IMR-90 (cell line): ENCODE results near the gene PLA2G10. TPM values are rescaled to one million over a fixed set of nuclear protein-coding genes. Genes with fewer than 3 reads are reported as not detected.
"Not testable (repeated sequence)": the region's sequence is repeated elsewhere in the genome, so short reads cannot be mapped to it uniquely, and the experiment has no call there.

Experiments used
- ATAC-seq: fragments of 200-7000 bp; cut with Tn5 transposase; 2 replicates; pipeline ENCODE4 v1.9.1; 2020; ENCODE audit warnings: low read depth, mild to moderate bottlenecking, moderate library complexity
- BruUV-seq: library from RNA; stranded (reverse); fragments of 400-500 nt; replicated peaks from 2 replicates; lab custom pipeline; 2021; lab: Mats Ljungman, UMichigan
- CTCF ChIA-PET: fragments of 300-600 bp; formaldehyde crosslinking; extraction: SDS; loops from one replicate; lab custom pipeline; 2021; ENCODE audit warnings: antibody characterized with exemption; lab: Yijun Ruan, JAX
- POLR2A ChIA-PET: fragments of 300-600 bp; sonication (Branson Sonifier 250); formaldehyde crosslinking; loops from one replicate; lab custom pipeline; 2022; ENCODE audit warnings: antibody characterized with exemption; ENCODE audit not compliant: unreplicated experiment; lab: Charles Lee
- DNase-seq: peaks from one replicate; pipeline ENCODE4 v3.0.0; 2013
- H2AFZ ChIP-seq: replicated peaks from 2 replicates; pipeline ENCODE3; 2013; ENCODE audit warnings: low read length, mild to moderate bottlenecking; ENCODE audit not compliant: poor library complexity
- H2AK5ac ChIP-seq: 2 replicates; pipeline ENCODE4 v1.6.1; 2013; ENCODE audit warnings: low read depth, low read length, inconsistent platforms
- H2AK9ac ChIP-seq: replicated peaks from 2 replicates; pipeline ENCODE3; 2013; ENCODE audit warnings: mild to moderate bottlenecking, low read depth, low read length, moderate library complexity; ENCODE audit not compliant: poor library complexity
- H2BK120ac ChIP-seq: 2 replicates; pipeline ENCODE4 v1.6.1; 2013; ENCODE audit warnings: low read depth, low read length, inconsistent platforms
- H2BK15ac ChIP-seq: 3 replicates; pipeline ENCODE4 v1.6.1; 2013; ENCODE audit warnings: low read depth, low read length, inconsistent platforms
- H2BK20ac ChIP-seq: 2 replicates; pipeline ENCODE4 v1.6.1; 2013; ENCODE audit warnings: low read depth, mild to moderate bottlenecking, inconsistent platforms, low read length, moderate library complexity
- H2BK5ac ChIP-seq: 2 replicates; pipeline ENCODE4 v1.6.1; 2013; ENCODE audit warnings: mild to moderate bottlenecking, low read depth, low read length, inconsistent platforms; ENCODE audit not compliant: poor library complexity, severe bottlenecking
- H3K14ac ChIP-seq: replicated peaks from 2 replicates; pipeline ENCODE4 v1.6.1; 2013; ENCODE audit warnings: low read depth, low read length, inconsistent platforms
- H3K18ac ChIP-seq: 2 replicates; pipeline ENCODE4 v1.6.1; 2013; ENCODE audit warnings: low read depth, low read length, control low read depth
- H3K23ac ChIP-seq: 2 replicates; pipeline ENCODE4 v1.6.1; 2013; ENCODE audit warnings: low read depth, low read length, inconsistent platforms
- H3K27ac ChIP-seq: 2 replicates; pipeline ENCODE4 v1.5.1; 2013; ENCODE audit warnings: mild to moderate bottlenecking, control low read depth, low read length; ENCODE audit not compliant: insufficient read depth
- H3K27me3 ChIP-seq: 2 replicates; pipeline ENCODE4 v1.6.1; 2013; ENCODE audit warnings: low read length; ENCODE audit not compliant: control insufficient read depth, insufficient read depth
- H3K36me3 ChIP-seq: 2 replicates; pipeline ENCODE4 v1.6.1; 2013; ENCODE audit warnings: low read length, mixed read lengths; ENCODE audit not compliant: control insufficient read depth, insufficient read depth
- H3K4ac ChIP-seq: 2 replicates; pipeline ENCODE4 v1.6.1; 2013; ENCODE audit warnings: low read depth, low read length, inconsistent platforms
- H3K4me1 ChIP-seq: 2 replicates; pipeline ENCODE4 v1.6.1; 2013; ENCODE audit warnings: low read length, mixed read lengths; ENCODE audit not compliant: control insufficient read depth, insufficient read depth
- H3K4me2 ChIP-seq: 2 replicates; pipeline ENCODE4 v1.6.1; 2013; ENCODE audit warnings: low read depth, mild to moderate bottlenecking, control low read depth, low read length, moderate library complexity
- H3K4me3 ChIP-seq: 2 replicates; pipeline ENCODE4 v1.5.1; 2013; ENCODE audit warnings: low read depth, mild to moderate bottlenecking, control low read depth, low read length, moderate library complexity; ENCODE audit not compliant: insufficient read depth
- H3K56ac ChIP-seq: 2 replicates; pipeline ENCODE4 v1.6.1; 2013; ENCODE audit warnings: low read length, inconsistent platforms; ENCODE audit not compliant: insufficient read depth; ENCODE audit errors: extremely low read depth
- H3K79me1 ChIP-seq, 2 experiments: 2 replicates each; pipeline ENCODE4 v1.6.1; 2013; ENCODE audit warnings: low read length in 2 of 2, inconsistent platforms in 1 of 2, low read depth in 1 of 2
- H3K9ac ChIP-seq: 2 replicates; pipeline ENCODE4 v1.6.1; 2013; ENCODE audit warnings: low read depth, low read length, control low read depth
- H3K9me1 ChIP-seq: 2 replicates; pipeline ENCODE4 v1.6.1; 2013; ENCODE audit warnings: low read length, inconsistent platforms; ENCODE audit not compliant: insufficient read depth
- H3K9me3 ChIP-seq: 2 replicates; pipeline ENCODE4 v1.6.1; 2013; ENCODE audit warnings: low read length; ENCODE audit not compliant: control insufficient read depth, insufficient read depth
- H4K20me1 ChIP-seq: 2 replicates; pipeline ENCODE4 v1.6.1; 2013; ENCODE audit warnings: low read length, inconsistent platforms; ENCODE audit not compliant: insufficient read depth
- H4K5ac ChIP-seq: 2 replicates; pipeline ENCODE4 v1.6.1; 2013; ENCODE audit warnings: mild to moderate bottlenecking, low read depth, low read length, control low read depth
- H4K8ac ChIP-seq, 2 experiments: 2 replicates each; pipeline ENCODE4 v1.6.1; 2013; ENCODE audit warnings: low read depth in 2 of 2, low read length in 2 of 2, control low read depth in 1 of 2, inconsistent platforms in 1 of 2
- H4K91ac ChIP-seq: 2 replicates; pipeline ENCODE4 v1.6.1; 2013; ENCODE audit warnings: low read depth, low read length, inconsistent platforms; ENCODE audit not compliant: insufficient read depth
- ELK1 ChIP-seq: fragments of 150-350 bp; IDR thresholded peaks from 2 replicates; pipeline ENCODE4 v1.6.1; 2016; ENCODE audit warnings: low read depth, mild to moderate bottlenecking, low read length, moderate library complexity, borderline replicate concordance
- WGBS, 2 experiments: methylation state at CpG; one replicate each; pipeline versions ENCODE4 v1.1.5 to v1.1.7; 2013; ENCODE audit warnings: missing lambda C conversion rate in 2 of 2; ENCODE audit not compliant: insufficient read length in 1 of 2; ENCODE audit errors: extremely low coverage in 2 of 2; 5-methylcytosine and 5-hydroxymethylcytosine counted together
- dilution Hi-C: fragments of 300-500 bp; cut with HindIII; formaldehyde crosslinking; loops from one replicate; pipeline ENCODE4 v1.14.3; 2018; ENCODE audit warnings: low sequenced_read_pairs; ENCODE audit not compliant: unreplicated experiment
- in situ Hi-C: fragments of 300-500 bp; cut with MboI; formaldehyde crosslinking; loops from 3 replicates; pipeline ENCODE4 v1.14.3; 2019; ENCODE audit warnings: low sequenced_read_pairs, inconsistent platforms, mixed read lengths
- intact Hi-C: fragments of 100-400 bp; cut with micrococcal nuclease; formaldehyde crosslinking; loops from 2 replicates; pipeline ENCODE4 v1.10.0; 2022
- polyA plus RNA-seq, 3 experiments: library from polyadenylated mRNA; depleted of rRNA; stranded (reverse); fragments of >200 nt; gene quantifications; 2 replicates each; pipeline ENCODE4 v1.2.3, GENCODE V29; 2012; ENCODE audit warnings: low replicate concordance in 1 of 3
- total RNA-seq: library from RNA; depleted of rRNA; stranded (reverse); fragments of >200 nt; gene quantifications from 2 replicates; pipeline ENCODE4 v1.2.3, GENCODE V29; 2012

PLA2G10 gene
- total and polyA plus RNA-seq, 2 of the 4 experiments (the other 2 are of a cell fraction): not detected

GRCh38 chr16:14632693-14633569, 61.2 kb downstream of the PLA2G10 start, which contains the start of gene BFAR (continued):
- TF ChIP-seq ELK1: no peak

- H3K27me3 ChIP-seq, H3K36me3 ChIP-seq, CTCF ChIA-PET, dilution Hi-C loops, H3K4me1 ChIP-seq, H2BK20ac ChIP-seq, H3K9me3 ChIP-seq, H3K56ac ChIP-seq, H3K9me1 ChIP-seq, intact Hi-C loops, H3K23ac ChIP-seq, DNase-seq, BruUV-seq, POLR2A ChIA-PET, ATAC-seq: not testable (repeated sequence)
- peak overlapping the region; percentile 4; the same call in 1 of the 2 replicates for H3K18ac ChIP-seq
- H4K91ac ChIP-seq: peak overlapping the region; percentile 80
- H4K5ac ChIP-seq: peak overlapping the region; percentile 46
- in situ Hi-C loops: loop anchor here (25.0 kb wide), 1 partner anchor 332 kb away; no protein-coding TSS in a partner anchor
- H4K8ac ChIP-seq: peak overlapping the region; percentile 86 to 98
- H2BK15ac ChIP-seq: 0 out of 3 replicates have a peak overlapping the region, but pooled peaks have one; percentile 20
- 71% methylated on average over 12 of the region's 29 CpGs; no CpG with 5 or more reads in 1 of the 2 experiments for WGBS, 2 experiments
- peak overlapping the region; percentile 96; the same call in 1 of the 2 replicates for H3K14ac ChIP-seq
- peak overlapping the region; percentile 95 for H3K4ac ChIP-seq
- peak overlapping the region; percentile 18 for H2AK9ac ChIP-seq
- H2AFZ ChIP-seq: peak overlapping the region; percentile 94
- H3K9ac ChIP-seq: peak overlapping the region; percentile 12
- H4K20me1 ChIP-seq: peaks cover 20% of the 10 kb centered on the region
- H2AK5ac ChIP-seq: peak overlapping the region; percentile 27
- H2BK120ac ChIP-seq: peak overlapping the region; percentile 41; the same call in 1 of the 2 replicates
- H2BK5ac ChIP-seq: peak overlapping the region; percentile 61
- peak overlapping the region; percentile 19 for H3K4me3 ChIP-seq
- H3K27ac ChIP-seq: peak overlapping the region; percentile 23
- peak overlapping the region; percentile 40 for H3K4me2 ChIP-seq
- peaks cover 18 to 48% of the 10 kb centered on the region in 2 experiments for H3K79me1 ChIP-seq
These were observed 63.3 kb downstream of the PLA2G10 start for GRCh38 chr16:14630620-14631330.
